Vagina (tissue), 2 donors: Measurements from ENCODE around the gene NEU4. TPM values are rescaled to one million over a fixed set of nuclear protein-coding genes. Genes with fewer than 3 reads are reported as not detected.
A peak's percentile ranks its signal among the peaks of the same experiment; 100 is the strongest.

Experiments used
- DNase-seq, 2 donors: peaks; one replicate each; pipeline ENCODE4 v3.0.0-alpha.2; 2017; ENCODE audit errors: extremely low spot score in 2 of 2
- H3K27ac ChIP-seq: fragments of 200-600 bp; sonication (generic); one replicate; pipeline ENCODE4 v1.5.1; 2019
- H3K27me3 ChIP-seq: fragments of 200-600 bp; sonication (generic); one replicate; pipeline ENCODE4 v1.5.1; 2019
- H3K36me3 ChIP-seq, 2 donors: fragments of 200-600 bp; sonication (generic); one replicate each; pipeline ENCODE4 v1.5.1; 2017 to 2019
- H3K4me1 ChIP-seq: fragments of 200-600 bp; sonication (generic); one replicate; pipeline ENCODE4 v1.5.1; 2019
- H3K4me3 ChIP-seq, 2 donors: fragments of 200-600 bp; sonication (generic); 1 replicate in 1 of 2; 2 replicates in 1 of 2; pipeline ENCODE4 v1.5.1; 2016 to 2019
- H3K9me3 ChIP-seq: fragments of 200-600 bp; sonication (generic); one replicate; pipeline ENCODE4 v1.5.1; 2019
- CTCF ChIP-seq, 3 experiments: fragments of 450-650 bp in 2 of 3; fragments of 200-600 bp in 1 of 3; sonication (generic) in 1 of 3; IDR thresholded peaks; one replicate each; pipeline ENCODE4 v1.5.1; 2017 to 2019; ENCODE audit warnings: antibody characterized with exemption in 3 of 3, mild to moderate bottlenecking in 2 of 3, moderate library complexity in 2 of 3
- POLR2A ChIP-seq, 2 donors: fragments of 450-650 bp; IDR thresholded peaks; one replicate each; pipeline ENCODE4 v1.6.1; 2017; ENCODE audit warnings: antibody characterized with exemption in 2 of 2, mild to moderate bottlenecking in 2 of 2, moderate library complexity in 2 of 2
- POLR2AphosphoS5 ChIP-seq, 2 donors: sonication (generic); formaldehyde crosslinking; IDR thresholded peaks; one replicate each; pipeline ENCODE4 v1.9.0; 2017; ENCODE audit warnings: antibody characterized with exemption in 2 of 2, mild to moderate bottlenecking in 2 of 2, low read depth in 1 of 2; ENCODE audit not compliant: insufficient read depth in 1 of 2
- intact Hi-C: fragments of 100-400 bp; cut with DNase I; formaldehyde crosslinking; loops from one replicate; pipeline ENCODE4 v1.15.1; 2023
- total RNA-seq: library from RNA; depleted of rRNA; stranded (reverse); fragments of >200 nt; gene quantifications from one replicate; pipeline ENCODE4 v1.2.3, GENCODE V29; 2016

Gene NEU4
- total RNA-seq, 1 donor from 2014 or later: not detected

GRCh38 chr2:241768850-241769249 is 40.1 kb upstream of the NEU4 start:
- Histone ChIP-seq H3K4me3 (no peak overlapping the region), H3K27ac (no peak overlapping the region), H3K36me3 (peaks cover 0 to 5% of the 10 kb centered on the region in 2 donors), H3K4me1 (peaks cover 19% of the 10 kb centered on the region), H3K9me3 (no peaks in the 10 kb centered on the region), H3K27me3 (no peaks in the 10 kb centered on the region)
- TF ChIP-seq POLR2A (IDR thresholded peaks at IDR 0.05): no peak
- TF ChIP-seq POLR2AphosphoS5 (IDR thresholded peaks at IDR 0.05; ENCODE audit: insufficient read depth in 1 of 2, low read depth in 1 of 2): no peak
- no peak for TF ChIP-seq CTCF (IDR thresholded peaks at IDR 0.05)
- intact Hi-C loops: no loop called here
- DNase-seq: peak; percentile 61 to 77

GRCh38 chr2:241769819-241770184 is 39.2 kb upstream of the NEU4 start:
- no peaks in the 10 kb centered on the region for H3K27me3 ChIP-seq
- no peak overlapping the region for H3K4me3 ChIP-seq
- no peak for DNase-seq
- no peaks in the 10 kb centered on the region for H3K9me3 ChIP-seq
- H3K27ac ChIP-seq: no peak overlapping the region
- H3K36me3 ChIP-seq: peaks cover 0 to 5% of the 10 kb centered on the region in 2 donors
- TF ChIP-seq POLR2AphosphoS5 (IDR thresholded peaks at IDR 0.05; ENCODE audit: insufficient read depth in 1 of 2, low read depth in 1 of 2): no peak
- no peak for TF ChIP-seq CTCF (IDR thresholded peaks at IDR 0.05)
- TF ChIP-seq POLR2A (IDR thresholded peaks at IDR 0.05): no peak
- H3K4me1 ChIP-seq: peaks cover 19% of the 10 kb centered on the region
- intact Hi-C loops: no loop called here

DNA sequence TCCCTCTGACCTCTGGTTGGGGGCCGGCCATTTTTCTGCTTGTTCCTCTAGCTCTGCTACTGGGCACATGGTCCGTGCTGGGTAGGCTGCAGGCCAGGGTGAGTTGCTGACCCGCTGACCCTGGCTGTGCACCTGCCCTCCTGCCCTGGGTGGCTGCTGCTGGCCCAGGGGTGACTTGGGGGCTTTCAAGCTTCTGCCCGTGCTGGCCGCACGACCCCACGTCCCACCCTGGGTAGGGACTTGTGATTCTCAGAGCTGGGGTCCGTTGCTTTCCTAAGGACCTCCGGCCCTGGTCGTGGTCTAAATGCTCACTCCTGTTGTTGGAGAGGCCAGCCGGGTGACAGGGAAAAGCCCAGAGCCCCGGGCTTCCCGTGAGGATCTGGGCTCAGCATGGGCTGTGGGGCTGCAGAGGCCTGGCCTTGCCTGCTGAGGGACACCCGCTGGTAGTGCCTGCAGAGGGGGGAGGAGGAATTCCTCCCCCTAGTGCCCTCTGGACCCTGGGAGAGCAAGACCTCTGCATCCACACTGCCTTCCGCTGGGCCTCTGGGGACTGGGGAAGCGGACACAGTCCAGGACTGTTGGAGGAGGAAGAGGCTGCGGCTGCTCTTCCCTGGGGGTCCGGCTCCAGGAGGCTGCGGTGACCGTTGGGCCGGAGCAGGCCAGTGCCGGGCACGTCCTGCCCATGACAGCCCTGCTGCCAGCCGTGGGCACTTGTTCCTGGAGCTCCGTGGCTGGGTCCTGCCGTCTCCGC is 38.6 kb upstream of the NEU4 start:
- Histone ChIP-seq H3K9me3 (no peaks in the 10 kb centered on the region), H3K4me1 (peaks cover 19% of the 10 kb centered on the region), H3K27me3 (no peaks in the 10 kb centered on the region), H3K27ac (peak overlapping the region; percentile 24), H3K36me3 (peaks cover 0 to 5% of the 10 kb centered on the region in 2 donors), H3K4me3 (no peak overlapping the region)
- intact Hi-C loops: no loop called here
- peak; percentile 79 to 85 for DNase-seq
- no peak for TF ChIP-seq CTCF (IDR thresholded peaks at IDR 0.05)

DNA sequence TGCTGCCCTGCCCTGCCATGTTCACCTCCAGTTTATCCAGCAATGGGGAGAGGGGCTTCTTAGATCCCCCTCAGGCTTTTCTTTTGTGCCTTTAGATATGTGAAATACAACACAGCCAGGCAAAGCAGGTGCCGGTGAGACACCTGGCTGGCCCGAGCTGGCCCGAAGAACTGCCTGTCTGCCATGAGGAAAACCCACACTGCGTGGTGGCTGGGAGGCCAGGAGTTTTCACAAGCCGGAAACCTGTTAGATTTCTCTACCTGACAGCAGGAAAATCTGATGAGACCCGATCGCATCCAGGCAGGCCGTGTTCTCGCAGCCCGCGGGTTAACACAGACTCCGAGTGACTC is 38.1 kb upstream of the NEU4 start:
- Histone ChIP-seq H3K27me3 (no peaks in the 10 kb centered on the region), H3K36me3 (peaks cover 0 to 5% of the 10 kb centered on the region in 2 donors), H3K4me1 (peaks cover 19% of the 10 kb centered on the region), H3K9me3 (no peaks in the 10 kb centered on the region), H3K27ac (peak overlapping the region; percentile 24), H3K4me3 (no peak overlapping the region)
- no peak for TF ChIP-seq POLR2AphosphoS5 (IDR thresholded peaks at IDR 0.05; ENCODE audit: insufficient read depth in 1 of 2, low read depth in 1 of 2)
- TF ChIP-seq CTCF (IDR thresholded peaks at IDR 0.05): no peak
- DNase-seq: peak; percentile 40 to 80
- intact Hi-C loops: no loop called here

GRCh38 chr2:241771286-241772062 is 37.5 kb upstream of the NEU4 start:
- TF ChIP-seq POLR2AphosphoS5 (IDR thresholded peaks at IDR 0.05; ENCODE audit: insufficient read depth in 1 of 2, low read depth in 1 of 2) (peak in 1 of 2 donors; percentile 69), POLR2A (IDR thresholded peaks at IDR 0.05) (no peak)
- H3K4me3 ChIP-seq: no peak overlapping the region
- peaks cover 0 to 5% of the 10 kb centered on the region in 2 donors for H3K36me3 ChIP-seq
- peaks cover 19% of the 10 kb centered on the region for H3K4me1 ChIP-seq
- intact Hi-C loops: no loop called here
- no peaks in the 10 kb centered on the region for H3K9me3 ChIP-seq
- DNase-seq: peak; percentile 89 to 92
- H3K27me3 ChIP-seq: no peaks in the 10 kb centered on the region
- peak overlapping the region; percentile 55 for H3K27ac ChIP-seq
